ENCODE data around the gene LRCH1.

LRCH1 gene

DNA sequence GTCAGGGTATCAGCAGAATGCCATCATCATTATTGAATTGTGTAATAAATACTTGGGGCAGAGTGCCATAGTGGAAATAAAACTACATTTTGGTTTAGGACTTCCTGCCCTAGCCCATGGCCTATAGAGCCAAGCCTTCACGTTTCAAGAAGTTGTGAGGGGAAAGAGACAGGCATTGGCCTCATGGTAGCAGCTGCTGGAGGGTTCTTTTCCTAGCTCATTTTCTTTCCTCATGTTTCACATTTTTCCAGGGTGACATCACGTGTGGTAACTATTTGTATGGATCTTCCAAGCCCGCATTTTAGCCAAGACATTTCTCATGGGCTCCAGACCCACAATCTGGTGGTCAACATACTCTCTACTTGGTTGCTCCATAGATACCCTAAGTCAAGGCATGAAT, 80.4 kb downstream of the LRCH1 start:
- H3K4me2 ChIP-seq = no peak overlapping the region

GRCh38 chr13:46636451-46636850, 83.5 kb downstream of the LRCH1 start:
- H3K27me3 ChIP-seq (ENCODE audit: insufficient read depth, low read depth) = no peaks in the 10 kb centered on the region
- TF ChIP-seq, protein P1, sequence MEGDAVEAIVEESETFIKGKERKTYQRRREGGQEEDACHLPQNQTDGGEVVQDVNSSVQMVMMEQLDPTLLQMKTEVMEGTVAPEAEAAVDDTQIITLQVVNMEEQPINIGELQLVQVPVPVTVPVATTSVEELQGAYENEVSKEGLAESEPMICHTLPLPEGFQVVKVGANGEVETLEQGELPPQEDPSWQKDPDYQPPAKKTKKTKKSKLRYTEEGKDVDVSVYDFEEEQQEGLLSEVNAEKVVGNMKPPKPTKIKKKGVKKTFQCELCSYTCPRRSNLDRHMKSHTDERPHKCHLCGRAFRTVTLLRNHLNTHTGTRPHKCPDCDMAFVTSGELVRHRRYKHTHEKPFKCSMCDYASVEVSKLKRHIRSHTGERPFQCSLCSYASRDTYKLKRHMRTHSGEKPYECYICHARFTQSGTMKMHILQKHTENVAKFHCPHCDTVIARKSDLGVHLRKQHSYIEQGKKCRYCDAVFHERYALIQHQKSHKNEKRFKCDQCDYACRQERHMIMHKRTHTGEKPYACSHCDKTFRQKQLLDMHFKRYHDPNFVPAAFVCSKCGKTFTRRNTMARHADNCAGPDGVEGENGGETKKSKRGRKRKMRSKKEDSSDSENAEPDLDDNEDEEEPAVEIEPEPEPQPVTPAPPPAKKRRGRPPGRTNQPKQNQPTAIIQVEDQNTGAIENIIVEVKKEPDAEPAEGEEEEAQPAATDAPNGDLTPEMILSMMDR (conservative IDR thresholded peaks at IDR 0.05; ENCODE audit: low read depth, low read length) = no peak
- no peaks in the 10 kb centered on the region for H3K36me3 ChIP-seq (ENCODE audit: insufficient read depth)
- no peak overlapping the region for H2AFZ ChIP-seq (ENCODE audit: low read depth)
- H3K4me2 ChIP-seq = no peak overlapping the region
- peaks cover 15% of the 10 kb centered on the region for H3K4me1 ChIP-seq (ENCODE audit: low read depth, poor library complexity, severe bottlenecking)
- H3K4me3 ChIP-seq (IDR thresholded peaks at IDR 0.05; ENCODE audit: insufficient read depth, low read depth, low read length) = no peak overlapping the region
- no peaks in the 10 kb centered on the region for H4K20me1 ChIP-seq (ENCODE audit: insufficient read depth)
- no peak overlapping the region for H3K27ac ChIP-seq
- no peaks in the 10 kb centered on the region for H3K79me2 ChIP-seq (ENCODE audit: insufficient read depth, low read depth)
- H3K9ac ChIP-seq = no peak overlapping the region

More for the DNA sequence above, 80.4 kb downstream of the LRCH1 start:
- no peak overlapping the region for H3K27ac ChIP-seq
- no peaks in the 10 kb centered on the region for H3K79me2 ChIP-seq (ENCODE audit: insufficient read depth, low read depth)
- no peak overlapping the region for H3K4me3 ChIP-seq (IDR thresholded peaks at IDR 0.05; ENCODE audit: insufficient read depth, low read depth, low read length)
- no peaks in the 10 kb centered on the region for H3K27me3 ChIP-seq (ENCODE audit: insufficient read depth, low read depth)
- no peak overlapping the region for H2AFZ ChIP-seq (ENCODE audit: low read depth)
- H4K20me1 ChIP-seq (ENCODE audit: insufficient read depth) = no peaks in the 10 kb centered on the region
- no peak overlapping the region for H3K9ac ChIP-seq
- no peaks in the 10 kb centered on the region for H3K36me3 ChIP-seq (ENCODE audit: insufficient read depth)
- TF ChIP-seq, protein P1 (conservative IDR thresholded peaks at IDR 0.05; ENCODE audit: low read depth, low read length) = no peak
- H3K4me1 ChIP-seq (ENCODE audit: low read depth, poor library complexity, severe bottlenecking) = peaks cover 18% of the 10 kb centered on the region

DNA sequence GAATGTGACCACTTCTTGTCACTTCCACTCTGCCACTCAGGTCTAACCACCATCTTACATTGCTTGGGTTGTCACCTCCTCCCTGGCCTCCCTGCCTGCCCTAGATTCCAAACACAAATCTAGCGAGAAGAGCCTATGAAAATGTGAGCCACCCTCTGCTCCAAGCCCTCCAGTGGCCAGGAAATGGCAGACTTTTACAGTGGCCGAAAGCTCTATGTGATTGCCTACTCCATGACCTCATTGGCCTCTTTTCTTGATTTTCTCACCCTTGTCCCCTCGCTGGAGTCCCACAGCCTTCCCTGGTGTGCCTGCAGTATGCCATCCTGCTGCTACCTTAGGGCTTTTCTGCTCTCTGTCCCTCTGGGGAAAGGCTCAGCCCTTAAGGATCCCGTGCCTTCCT, 84.2 kb downstream of the LRCH1 start:
- TF ChIP-seq, protein P1 (conservative IDR thresholded peaks at IDR 0.05; ENCODE audit: low read depth, low read length) = no peak
- no peaks in the 10 kb centered on the region for H3K27me3 ChIP-seq (ENCODE audit: insufficient read depth, low read depth)
- H4K20me1 ChIP-seq (ENCODE audit: insufficient read depth) = no peaks in the 10 kb centered on the region
- no peak overlapping the region for H3K9ac ChIP-seq
- no peaks in the 10 kb centered on the region for H3K79me2 ChIP-seq (ENCODE audit: insufficient read depth, low read depth)
- no peak overlapping the region for H3K4me2 ChIP-seq
- H2AFZ ChIP-seq (ENCODE audit: low read depth) = no peak overlapping the region
- no peak overlapping the region for H3K27ac ChIP-seq
- H3K4me3 ChIP-seq (IDR thresholded peaks at IDR 0.05; ENCODE audit: insufficient read depth, low read depth, low read length) = no peak overlapping the region
- H3K36me3 ChIP-seq (ENCODE audit: insufficient read depth) = no peaks in the 10 kb centered on the region
- H3K4me1 ChIP-seq (ENCODE audit: low read depth, poor library complexity, severe bottlenecking) = peaks cover 15% of the 10 kb centered on the region

- no peaks in the 10 kb centered on the region for H3K79me2 ChIP-seq (ENCODE audit: insufficient read depth, low read depth)
- no peak overlapping the region for H3K9ac ChIP-seq
- TF ChIP-seq, protein P1 (conservative IDR thresholded peaks at IDR 0.05; ENCODE audit: low read depth, low read length) = no peak
- H3K27ac ChIP-seq = no peak overlapping the region
- H4K20me1 ChIP-seq (ENCODE audit: insufficient read depth) = no peaks in the 10 kb centered on the region
- H3K4me2 ChIP-seq = no peak overlapping the region
- H3K27me3 ChIP-seq (ENCODE audit: insufficient read depth, low read depth) = no peaks in the 10 kb centered on the region
- H3K36me3 ChIP-seq (ENCODE audit: insufficient read depth) = no peaks in the 10 kb centered on the region
- no peak overlapping the region for H3K4me3 ChIP-seq (IDR thresholded peaks at IDR 0.05; ENCODE audit: insufficient read depth, low read depth, low read length)
- H3K4me1 ChIP-seq (ENCODE audit: low read depth, poor library complexity, severe bottlenecking) = peaks cover 15% of the 10 kb centered on the region
- no peak overlapping the region for H2AFZ ChIP-seq (ENCODE audit: low read depth)
Measured at GRCh38 chr13:46638262-46638661, 85.3 kb downstream of the LRCH1 start.

Data from KMS-11 (cell line).